ENCODE data around the gene CCNF.
A peak's percentile ranks its signal among the peaks of the same experiment; 100 is the strongest.

CCNF gene

GRCh38 chr16:2457267-2457666 is 28.0 kb downstream of the CCNF start:
- no peak for DNase-seq (ENCODE audit: low read depth)

DNA sequence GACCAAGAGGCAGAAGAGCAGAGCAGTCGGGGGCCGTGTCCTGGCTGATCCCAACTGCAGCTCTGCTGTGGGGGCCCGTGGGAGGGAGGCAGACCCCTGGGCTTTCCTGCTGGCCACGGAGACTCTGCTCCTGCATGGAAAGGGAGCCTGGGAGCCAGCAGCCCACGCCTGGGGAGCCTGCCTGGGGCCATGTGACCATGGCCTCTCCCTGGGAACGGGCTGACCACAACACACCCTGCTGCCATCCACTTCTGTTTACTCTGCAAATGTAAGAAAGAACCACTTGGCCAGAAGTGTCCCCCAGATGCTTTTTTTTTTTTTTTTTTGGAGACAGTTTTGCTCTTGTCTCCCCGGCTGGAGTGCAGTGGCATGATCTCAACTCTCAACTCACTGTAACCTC is 28.7 kb downstream of the CCNF start:
- no peak for DNase-seq (ENCODE audit: low read depth)

DNA sequence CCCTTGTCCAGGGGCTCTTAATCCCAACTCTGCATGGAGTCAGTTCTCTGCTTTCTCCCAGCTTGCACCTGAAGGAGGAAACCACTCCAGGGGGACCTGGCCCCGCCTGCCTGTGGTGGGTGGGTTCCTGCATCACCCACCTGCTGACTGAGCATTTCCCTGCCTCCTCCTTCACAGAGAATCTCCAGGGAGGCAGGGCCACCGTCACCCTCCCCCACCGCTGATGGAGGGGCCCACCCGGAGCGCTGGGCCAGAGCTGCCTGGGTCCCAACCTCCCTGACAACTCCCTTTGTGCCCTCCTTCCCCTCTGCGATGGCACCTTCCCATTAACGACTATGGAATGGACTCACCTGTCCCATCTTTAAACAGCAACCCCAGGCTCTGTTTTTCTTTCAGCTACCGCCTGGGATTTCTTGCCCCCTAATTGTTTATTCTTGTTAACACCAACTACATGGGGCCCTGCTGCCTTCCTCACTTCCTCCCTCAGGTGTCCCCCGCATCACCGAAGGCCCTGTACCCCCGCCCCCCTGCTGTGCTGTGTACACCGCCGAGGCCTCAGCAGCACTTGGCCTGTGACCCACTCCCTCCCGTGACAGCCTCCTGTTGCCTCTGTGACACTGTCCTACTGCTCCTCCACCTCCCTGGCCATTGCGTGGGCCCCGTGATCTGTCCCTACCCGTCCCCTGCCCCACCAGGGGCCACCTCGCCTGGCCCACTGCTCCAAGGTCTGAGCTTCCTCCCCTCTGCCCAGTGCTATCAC is 29.8 kb downstream of the CCNF start:
- DNase-seq (ENCODE audit: low read depth), result no peak

- peak; percentile 83 for DNase-seq (ENCODE audit: low read depth)
Observed at GRCh38 chr16:2459647-2460390, 30.6 kb downstream of the CCNF start, which contains the start of gene TEDC2. Gene TEDC2 (plus strand): TSS chr16:2460109. CDS start chr16:2460145, 36 bp downstream.

- DNase-seq (ENCODE audit: low read depth), result no peak
Observed at GRCh38 chr16:2460391-2460713, 31.1 kb downstream of the CCNF start.

DNA sequence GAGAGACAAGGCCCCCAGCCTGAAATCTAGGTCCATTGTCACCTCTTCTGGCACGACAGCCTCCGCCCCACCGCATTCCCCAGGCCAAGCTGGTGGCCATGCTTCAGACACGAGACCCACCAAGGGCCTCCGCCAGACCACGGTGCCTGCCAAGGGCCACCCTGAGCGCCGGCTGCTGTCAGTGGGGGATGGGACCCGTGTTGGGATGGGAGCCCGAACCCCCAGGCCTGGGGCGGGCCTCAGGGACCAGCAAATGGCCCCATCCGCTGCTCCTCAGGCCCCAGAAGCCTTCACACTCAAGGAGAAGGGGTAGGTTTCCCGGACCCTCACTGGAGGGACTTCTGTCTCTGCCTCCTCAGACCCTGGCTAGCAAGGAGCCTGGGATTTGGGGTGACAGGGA is 31.7 kb downstream of the CCNF start:
- no peak for DNase-seq (ENCODE audit: low read depth)

DNA sequence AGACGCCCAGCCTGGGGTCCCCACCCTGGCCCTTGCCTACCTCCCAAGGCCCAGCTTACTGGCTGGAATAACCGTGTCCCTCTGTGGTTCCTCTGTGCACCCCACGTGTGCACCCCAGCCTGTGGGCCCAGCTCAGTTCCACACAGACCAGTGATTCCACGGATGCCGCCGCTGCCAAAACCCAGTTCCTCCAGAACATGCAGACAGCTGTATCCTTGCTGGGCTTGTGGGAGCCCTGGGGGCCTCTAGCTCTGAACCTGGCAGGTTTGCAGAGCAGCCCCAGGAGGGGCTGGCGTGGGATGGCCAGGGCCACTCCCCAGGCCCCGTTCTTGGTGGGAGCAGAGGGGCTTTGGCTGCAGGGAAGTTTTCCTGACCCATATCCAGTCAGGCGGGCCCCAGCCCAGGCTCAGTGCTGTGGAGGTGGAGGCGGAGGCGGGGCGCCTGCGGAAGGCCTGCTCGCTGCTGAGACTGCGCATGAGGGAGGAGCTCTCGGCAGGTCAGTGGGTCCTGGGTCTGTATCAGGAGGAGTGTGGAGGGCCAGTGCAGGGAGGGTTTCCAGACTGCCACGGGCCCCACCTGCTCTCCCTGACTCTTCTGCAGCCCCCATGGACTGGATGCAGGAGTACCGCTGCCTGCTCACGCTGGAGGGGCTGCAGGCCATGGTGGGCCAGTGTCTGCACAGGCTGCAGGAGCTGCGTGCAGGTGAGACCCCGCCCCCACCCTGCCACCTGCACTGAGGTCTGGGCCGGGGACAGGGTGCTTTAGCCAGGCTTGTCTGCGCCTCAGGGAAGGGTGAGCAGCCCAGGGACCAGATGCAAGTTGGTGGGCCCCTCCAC is 33.0 kb downstream of the CCNF start:
- DNase-seq (ENCODE audit: low read depth), result no peak

GRCh38 chr16:2464333-2464732 is 35.1 kb downstream of the CCNF start:
- no peak for DNase-seq (ENCODE audit: low read depth)

DNA sequence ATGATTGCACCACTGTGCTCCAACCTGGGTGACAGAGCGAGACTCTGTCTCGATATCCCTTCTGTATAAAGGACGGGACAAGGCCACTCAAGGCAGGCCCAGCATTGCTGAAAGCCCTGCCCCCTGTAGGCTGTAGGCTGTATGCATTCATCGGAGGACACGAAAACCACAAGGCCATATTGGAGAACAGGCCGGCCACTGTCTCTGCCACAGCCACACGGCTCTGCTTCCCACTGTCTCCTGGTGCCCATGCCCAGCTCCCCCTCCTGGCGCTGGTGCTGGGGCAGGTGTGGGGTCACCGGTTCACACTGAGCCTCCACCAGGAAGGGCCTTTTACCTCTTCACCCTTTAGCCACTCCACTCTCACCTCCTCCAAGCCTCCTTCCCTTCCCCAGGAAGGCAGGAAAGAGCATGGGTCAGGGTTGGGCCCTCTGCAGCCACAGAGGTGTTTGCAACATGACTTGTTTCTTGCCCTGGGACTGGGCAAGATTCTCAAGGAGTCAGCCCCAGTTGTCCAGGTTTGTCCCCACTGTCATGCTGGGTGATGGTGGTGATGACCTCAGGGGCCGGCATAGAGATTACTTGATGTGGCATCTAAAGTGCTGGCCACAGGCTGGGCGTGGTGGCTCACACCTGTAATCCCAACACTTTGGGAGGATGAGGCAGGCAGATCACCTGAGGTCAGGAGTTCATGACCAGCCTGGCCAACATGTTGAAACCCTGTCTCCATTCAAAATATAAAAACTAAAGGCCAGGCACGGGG is 36.6 kb downstream of the CCNF start:
- DNase-seq (ENCODE audit: low read depth), result no peak

- no peak for DNase-seq (ENCODE audit: low read depth)
Observed at GRCh38 chr16:2466667-2467527, 37.6 kb downstream of the CCNF start.

DNA sequence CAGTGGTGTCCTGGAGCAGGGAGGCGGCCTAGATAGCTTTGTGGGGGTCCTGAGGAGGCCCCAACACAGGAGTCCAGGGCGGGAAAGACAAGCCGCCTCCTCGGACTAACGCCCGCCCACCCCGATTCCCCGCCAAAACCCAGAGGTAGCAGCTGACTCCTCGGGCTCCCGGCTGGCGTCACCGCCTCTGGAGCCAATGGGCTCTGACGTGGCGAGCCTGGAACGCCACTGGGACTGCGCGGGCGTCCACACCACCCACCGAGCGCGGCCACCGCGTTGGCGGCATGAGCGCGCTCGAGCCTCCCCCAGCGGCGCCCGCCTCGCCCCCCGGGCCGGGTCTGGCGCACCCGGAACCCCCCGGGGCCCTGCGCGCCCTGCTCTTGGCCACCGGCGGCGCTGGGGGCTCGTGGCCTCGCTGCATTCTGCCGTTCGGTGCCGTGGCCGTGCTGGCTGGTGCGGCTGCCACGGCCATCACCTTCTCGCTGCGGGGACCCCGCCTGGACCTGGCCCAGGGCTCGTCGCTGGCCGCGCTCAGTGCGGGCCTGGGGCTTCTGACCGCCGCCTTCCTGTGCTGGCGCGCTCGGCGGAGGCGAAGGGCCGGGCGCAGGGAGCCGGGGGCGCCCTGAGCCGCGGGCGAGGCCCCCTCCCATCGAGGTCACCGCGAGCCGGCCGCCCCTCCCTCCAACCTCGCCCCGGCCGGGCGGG is 38.4 kb downstream of the CCNF start:
- DNase-seq (ENCODE audit: low read depth), result no peak

DNA sequence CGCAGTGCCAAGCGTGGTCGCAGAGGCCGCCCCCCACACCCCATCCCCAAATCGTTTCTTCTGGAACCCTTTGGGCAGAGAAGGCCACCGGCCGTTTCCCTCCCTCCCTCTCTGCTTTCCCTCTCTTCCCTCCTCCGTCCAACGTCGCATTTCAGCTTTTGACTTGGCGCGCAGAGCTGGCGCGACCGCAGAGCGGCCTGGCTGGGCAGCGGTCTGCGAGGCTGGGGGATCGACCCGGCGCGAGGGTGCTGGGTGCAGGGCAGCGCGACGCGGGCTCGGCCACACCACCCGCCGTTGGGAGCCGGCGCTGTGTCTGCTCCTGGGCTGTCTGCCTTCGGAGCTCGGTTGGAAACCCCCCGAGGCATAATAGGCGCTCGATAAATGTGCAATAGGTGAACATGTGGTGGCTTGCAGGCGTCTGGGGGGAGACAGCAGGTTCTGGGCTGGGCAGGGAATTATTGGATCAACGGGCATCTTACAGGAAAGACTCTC is 39.0 kb downstream of the CCNF start:
- DNase-seq (ENCODE audit: low read depth), result no peak

DNA sequence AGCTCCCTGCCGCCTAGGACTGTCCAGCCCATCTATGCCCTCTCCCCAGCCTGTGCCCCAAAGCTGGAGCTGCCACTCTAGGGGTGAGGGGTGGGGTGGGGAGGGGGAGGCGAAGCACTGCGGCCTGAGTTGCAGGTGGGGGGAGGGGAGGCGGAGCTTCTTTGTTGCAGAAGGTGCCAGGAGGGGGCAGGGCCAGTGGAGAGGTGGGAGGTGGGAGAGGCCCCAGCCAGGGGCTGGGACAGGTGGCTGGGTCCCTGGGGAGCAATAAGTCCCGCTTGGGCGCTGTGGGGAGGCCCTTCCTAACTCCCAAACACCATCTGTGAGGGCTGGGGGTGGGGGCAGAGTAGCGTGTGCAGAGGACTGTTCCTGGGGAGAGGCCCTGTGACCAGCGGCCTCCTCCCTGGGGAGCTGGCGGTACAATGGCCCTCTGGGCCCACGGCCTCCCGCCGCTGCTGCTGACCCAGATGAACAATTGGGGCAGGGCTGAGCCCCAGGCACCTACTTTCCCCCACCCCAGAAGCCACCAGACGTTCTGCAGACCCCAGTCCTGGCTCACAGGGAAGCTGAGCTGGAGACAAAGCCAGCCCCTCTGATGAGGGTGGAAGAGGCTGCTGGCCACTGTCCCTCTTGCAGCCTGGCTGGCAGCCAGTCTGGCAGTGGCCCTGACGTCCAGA is 39.6 kb downstream of the CCNF start:
- no peak for DNase-seq (ENCODE audit: low read depth)

DNA sequence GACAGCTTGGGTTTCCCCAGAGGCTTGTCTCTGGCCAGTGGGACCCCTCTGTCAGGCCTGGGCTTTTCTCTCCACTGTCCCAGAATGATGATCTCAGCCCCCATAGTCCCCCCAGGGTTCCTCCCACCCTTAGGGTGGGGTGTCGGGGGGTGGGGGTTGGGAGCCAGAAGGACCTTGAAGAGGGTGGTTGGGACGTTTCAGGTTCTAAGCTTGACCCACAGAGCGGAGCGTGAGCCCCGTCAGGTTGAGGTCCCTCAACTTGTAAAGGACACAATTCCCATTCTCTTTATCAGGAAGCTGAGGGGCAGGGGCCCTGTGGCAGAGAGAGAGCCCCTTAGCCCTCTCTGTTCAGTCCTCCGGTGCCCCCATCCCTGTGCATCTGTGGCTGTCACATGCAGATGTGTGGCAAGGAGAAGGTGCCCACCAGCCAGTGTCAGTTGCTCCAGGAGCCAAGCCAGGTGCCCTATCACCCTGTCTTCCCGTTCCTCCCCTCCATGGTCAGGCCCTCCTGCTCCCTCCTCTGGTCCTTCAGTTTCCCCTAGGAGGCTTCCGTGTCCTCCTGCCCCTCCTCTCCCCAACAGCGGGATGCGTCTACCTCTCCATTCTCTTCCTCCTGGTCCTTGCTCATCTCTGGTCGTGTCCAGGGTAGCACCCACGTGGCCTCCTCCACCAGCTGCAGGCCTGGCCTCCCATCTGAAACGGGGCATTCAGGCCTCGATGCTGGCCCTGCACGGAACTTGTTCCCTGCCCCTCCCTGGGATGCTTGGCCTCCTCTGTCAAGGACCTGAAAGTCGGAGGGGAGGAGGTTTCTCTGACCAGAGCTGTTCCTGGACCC is 40.4 kb downstream of the CCNF start:
- no peak for DNase-seq (ENCODE audit: low read depth)

- DNase-seq (ENCODE audit: low read depth), result no peak
Observed at GRCh38 chr16:2470234-2470601, 41.0 kb downstream of the CCNF start.

- DNase-seq (ENCODE audit: low read depth), result no peak
Observed at GRCh38 chr16:2470603-2471015, 41.4 kb downstream of the CCNF start.

DNA sequence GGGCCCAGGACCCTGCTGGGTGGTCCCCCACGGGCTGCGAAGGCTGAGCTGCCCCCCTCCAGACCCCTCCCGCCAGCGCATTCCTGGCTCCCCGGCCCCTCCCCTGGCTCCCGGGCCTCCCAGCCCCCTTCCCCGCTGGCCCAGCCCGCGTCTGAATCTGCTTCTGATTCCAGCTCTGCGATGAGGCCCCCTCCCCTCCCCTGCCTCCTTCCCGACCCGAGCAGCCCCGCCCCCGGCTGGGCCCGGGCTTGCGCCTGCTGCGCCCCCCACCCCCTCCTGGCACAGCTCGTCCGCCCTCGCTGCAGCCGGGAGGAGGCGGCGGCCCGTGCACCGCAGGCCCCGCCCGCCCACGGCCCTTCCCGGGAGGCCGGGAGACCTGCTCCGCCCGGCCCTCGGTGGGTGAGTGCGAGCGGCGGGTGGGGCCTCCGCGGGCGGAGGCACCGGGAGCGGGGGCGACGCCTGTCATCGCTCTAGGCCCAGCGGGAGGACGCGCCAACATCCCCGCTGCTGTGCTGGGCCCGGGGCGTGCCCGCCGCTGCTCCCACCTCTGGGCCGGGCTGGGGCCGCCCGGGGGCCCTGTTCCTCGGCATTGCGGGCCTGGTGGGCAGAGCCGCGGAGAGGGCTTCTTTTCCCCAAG is 41.9 kb downstream of the CCNF start, which contains the start of gene NTN3:
Gene NTN3, plus strand, starts transcription at position 282 of the 637 bp plus-strand sequence. CDS start 405 bp downstream, outside the sequence.
- no peak for DNase-seq (ENCODE audit: low read depth)
